SIG-M5 (cell line): Measurements from ENCODE around the gene ESRRB.

ENCODE experiments used
- DNase-seq: peaks from one replicate; lab custom pipeline; 2025; lab: John Stamatoyannopoulos, UW

Gene ESRRB

DNA sequence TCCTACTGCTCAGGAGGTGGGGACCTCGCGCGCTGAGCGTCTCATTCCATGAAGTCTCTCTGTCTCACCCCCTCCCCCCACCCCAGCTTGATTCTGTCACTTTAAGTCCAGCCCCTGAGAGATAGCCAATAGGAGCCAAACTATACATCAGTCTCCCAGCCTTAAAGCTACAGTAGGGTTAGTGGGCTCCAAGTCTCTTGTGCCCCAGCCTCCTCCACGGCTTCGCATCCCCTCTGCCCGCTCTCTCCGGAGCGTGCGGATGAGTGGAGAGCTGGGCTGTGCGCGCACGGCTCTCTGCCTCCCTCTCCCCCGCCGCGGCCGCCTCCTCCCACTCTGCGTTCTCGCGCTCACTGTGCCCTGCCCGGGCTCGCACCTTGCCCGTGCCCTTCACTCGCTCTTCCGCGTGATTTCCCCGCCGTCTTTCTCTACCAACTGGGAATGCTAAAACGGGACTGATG, at the start of gene ESRRB:
TSS of gene ESRRB (plus strand) at position 191 of the 458 bp plus-strand sequence. CDS start at position 456, 265 bp downstream.
- DNase-seq: no peak

- no peak for DNase-seq
Observed at GRCh38 chr14:76326918-76327689, 48.8 kb upstream of the ESRRB start.

GRCh38 chr14:76328457-76329137, 47.3 kb upstream of the ESRRB start:
- DNase-seq: no peak

- DNase-seq: no peak
Observed at GRCh38 chr14:76329154-76329928, 46.6 kb upstream of the ESRRB start.

DNA sequence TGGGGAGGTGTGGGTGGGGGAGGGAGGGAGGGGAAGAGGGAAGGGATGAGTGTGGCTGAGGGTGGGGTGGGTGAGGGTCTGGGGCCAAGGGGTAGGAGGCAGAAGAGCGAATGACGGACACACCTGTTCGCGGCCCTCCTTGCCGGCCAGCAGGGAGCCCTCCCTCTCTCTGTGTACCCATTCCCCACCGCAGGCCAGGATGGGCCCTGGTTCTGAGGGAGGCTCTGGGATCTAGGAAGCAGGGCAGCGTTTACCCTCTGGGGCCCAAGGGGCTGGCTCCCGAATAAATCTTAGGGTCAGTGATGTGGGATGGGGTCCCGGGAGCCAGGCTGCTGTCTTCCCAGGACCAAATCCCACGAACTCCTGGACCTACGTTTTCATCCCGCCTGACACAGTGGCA, 46.0 kb upstream of the ESRRB start:
- DNase-seq: no peak

DNA sequence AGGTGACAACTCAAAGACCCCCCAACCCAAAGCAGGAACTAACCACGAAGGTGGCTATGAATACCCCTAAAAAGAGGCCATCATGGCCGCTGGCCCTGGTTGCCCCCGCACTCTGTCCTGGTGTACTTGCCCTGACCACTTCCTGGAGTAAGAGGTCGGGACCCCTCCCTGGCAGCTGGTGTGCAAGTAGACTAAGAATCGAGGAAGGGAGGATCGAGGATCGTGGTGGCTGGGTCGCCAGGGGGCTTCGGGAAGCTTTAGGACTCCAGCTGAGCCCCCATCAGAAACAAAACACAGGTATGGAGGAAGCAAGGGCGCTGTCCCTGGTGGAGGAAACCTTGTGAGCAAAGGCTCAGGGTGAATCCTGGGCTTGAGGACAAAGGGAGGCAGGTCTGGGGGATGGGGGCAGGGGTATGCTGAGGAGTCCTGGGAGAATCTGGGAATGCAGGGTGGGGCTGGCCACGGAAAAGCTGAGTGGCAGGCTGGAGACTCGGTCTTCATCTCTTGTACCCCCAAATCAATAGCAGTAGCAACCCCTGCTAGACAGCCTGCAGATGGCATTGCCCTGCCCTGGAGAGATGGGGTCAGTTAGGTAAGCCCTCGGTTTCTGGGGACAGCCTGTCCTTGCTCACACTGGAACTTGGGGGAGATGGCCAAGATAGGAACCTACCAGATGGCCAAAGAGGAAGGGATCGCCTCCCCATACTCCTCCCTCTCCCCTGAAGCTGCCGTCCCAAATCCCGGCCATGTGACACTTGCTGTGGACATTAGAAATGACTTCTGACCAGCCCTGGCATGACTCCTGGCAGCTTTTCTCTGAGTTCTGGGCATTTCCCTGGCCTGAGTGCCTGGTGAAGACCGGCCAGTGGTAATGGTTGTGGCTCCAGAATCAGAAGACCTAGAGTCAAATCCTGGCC, 45.3 kb upstream of the ESRRB start:
- DNase-seq: no peak

- no peak for DNase-seq
Observed at GRCh38 chr14:76331328-76332011, 44.5 kb upstream of the ESRRB start.

DNA sequence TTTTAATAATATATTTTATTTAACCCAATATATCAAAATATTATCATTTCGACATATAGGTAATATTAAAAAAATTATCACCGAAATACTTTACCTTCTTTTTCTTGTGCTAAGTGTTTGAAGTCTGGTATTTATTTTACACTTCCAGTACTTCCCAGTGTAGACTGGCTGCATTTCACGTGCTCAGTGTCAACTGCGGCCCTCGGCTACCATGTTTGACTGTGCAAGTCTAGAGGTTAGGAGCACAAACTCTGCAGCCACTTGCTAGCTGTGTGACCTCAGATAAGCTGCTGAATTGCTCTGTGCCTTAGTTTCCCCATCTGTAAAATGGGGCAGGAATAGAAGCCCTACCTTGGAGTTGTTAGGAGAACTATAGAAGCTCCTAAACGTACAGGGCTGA, 42.3 kb upstream of the ESRRB start:
- DNase-seq: no peak

- no peak for DNase-seq
Observed at GRCh38 chr14:76334316-76334715, 41.6 kb upstream of the ESRRB start.

- DNase-seq: no peak
Observed at GRCh38 chr14:76336876-76337275, 39.1 kb upstream of the ESRRB start.

GRCh38 chr14:76337635-76338545, 38.0 kb upstream of the ESRRB start:
- DNase-seq: no peak

DNA sequence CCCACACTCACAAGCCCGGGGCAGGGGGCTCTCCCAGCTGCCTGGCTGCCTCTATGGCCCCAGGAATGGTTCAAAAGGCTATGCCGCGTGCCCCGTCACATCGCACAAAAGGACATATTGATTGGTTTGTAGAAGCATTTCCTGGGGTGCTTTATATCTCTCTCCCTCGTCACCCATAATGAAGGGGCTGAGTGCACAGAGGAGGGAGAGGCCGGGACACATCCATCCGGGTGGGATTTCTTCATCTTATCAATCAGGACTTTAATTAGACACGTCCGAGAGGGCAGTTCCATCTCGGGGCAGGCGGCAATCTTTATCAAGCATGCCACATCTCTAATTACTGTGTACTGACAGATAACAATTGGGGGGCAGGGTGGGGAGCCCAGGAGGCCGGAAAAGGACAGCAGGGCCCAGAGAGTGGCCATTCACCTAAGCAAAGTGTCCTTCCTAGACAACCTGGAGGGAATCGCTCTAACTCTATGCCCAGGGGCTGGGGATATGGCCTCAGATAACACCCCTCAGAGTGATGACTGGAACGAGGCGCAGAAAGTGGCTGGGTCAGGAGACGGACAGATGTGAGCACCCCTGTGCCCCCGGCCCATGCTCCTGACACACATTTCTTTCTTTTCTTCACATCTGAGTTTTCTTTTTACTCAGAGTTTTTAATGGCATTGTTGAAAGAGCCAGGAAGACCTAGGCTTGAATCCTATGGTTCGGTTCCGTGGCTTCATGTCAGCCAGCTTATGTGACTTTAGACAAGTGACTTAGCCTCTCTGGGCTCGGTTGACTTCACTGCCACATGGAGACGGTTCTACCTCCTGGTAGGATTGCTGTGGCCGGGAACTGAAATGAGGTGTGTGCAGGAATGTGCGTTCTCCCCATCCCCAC, 36.0 kb upstream of the ESRRB start:
- DNase-seq: no peak

- DNase-seq: no peak
Observed at GRCh38 chr14:76343386-76343785, 32.6 kb upstream of the ESRRB start.

DNA sequence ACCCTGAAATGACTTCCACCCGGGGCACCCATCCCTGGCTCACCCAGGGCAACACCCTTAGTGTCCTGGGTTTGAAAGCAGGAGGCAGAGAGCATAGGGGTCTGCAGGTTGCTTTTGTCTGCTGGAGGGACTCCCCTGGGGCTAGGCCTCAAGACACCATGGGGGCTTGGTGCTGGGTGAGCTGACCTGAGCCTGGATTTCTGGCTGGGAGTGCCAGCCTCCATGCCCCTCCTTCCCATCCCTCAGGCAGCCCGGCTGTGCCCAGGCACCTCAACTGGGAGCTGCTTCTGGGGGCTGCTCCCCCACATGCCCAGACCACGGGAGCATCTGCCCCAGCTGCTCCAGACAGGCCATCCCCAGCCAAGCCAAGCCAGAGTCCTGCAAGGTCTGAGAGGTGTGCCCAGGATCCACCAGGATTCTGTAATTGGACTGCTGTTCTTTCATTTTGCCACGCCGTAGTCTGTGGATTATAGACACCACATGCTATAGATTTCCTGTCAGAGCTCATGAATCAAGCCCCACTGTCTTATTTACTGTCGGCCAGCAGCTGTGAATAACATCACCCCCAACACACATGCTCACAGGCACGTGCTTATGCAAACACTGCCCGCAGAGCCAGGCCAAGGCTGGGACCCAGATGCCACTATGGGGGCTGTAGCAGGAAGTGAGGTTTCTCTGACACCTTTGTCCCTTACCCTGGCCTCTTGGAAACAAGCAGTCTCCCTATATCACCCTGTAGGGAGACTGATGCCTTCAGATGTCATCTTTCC, 29.4 kb upstream of the ESRRB start:
- no peak for DNase-seq

DNA sequence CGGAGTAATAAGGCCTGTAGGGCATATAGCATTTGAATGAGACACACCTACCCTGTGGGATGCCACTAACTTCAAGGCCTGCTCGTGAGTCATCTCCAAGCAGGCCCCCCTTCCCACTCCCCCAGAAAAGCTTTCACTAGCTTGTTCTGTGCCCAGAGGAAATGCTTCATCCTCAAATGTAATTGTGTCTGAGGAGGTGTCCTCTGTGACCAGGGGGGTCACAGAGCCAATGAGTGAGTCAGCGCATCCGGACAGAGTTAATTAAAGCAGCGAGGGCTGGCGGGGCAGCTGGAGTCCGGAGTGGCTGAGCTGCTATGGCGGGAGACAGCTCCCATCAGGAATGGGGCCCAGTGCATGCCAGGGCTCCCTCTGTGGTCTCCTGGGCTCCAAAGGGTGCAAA, 27.0 kb upstream of the ESRRB start:
- no peak for DNase-seq

DNA sequence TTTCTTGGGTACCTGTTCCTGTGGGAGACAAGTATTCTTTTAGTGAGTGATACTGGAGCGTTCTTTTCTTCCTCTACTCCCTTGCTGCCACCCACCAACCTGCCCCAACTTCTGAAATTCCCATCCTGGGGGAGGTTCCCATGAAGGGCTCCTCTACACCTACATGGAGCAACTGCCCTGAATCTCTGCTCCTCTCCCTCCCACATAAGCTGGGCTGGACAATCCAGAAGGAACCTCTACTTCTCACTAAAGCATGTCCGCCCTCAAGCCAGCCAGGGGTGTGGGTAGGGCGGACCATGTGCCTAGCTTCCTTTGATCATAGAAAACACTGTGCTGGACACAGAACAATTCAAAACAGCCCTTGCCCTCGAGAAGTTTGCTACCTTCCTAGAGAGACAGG, 25.9 kb upstream of the ESRRB start:
- DNase-seq: no peak

- no peak for DNase-seq
Observed at GRCh38 chr14:76350671-76351070, 25.3 kb upstream of the ESRRB start.

GRCh38 chr14:76351941-76352340, 24.0 kb upstream of the ESRRB start:
- DNase-seq: no peak
